ENCODE data around the gene NKX1-1. TPM values are rescaled to one million over a fixed set of nuclear protein-coding genes. Genes with fewer than 3 reads are reported as not detected.

Gene NKX1-1
- total RNA-seq, 1 experiment from 2014 or later = not detected

- Histone ChIP-seq H4K20me1 (ENCODE audit: insufficient read depth, low read depth, low read length) (no peaks in the 10 kb centered on the region), H2AFZ (ENCODE audit: low read length) (no peak overlapping the region), H3K79me2 (ENCODE audit: low read length) (no peaks in the 10 kb centered on the region), H3K27ac (ENCODE audit: low read length) (no peak overlapping the region), H3K36me3 (ENCODE audit: insufficient read depth, low read length) (peaks cover 34% of the 10 kb centered on the region), H3K27me3 (ENCODE audit: low read length) (no peaks in the 10 kb centered on the region), H3K4me3 (ENCODE audit: low read length) (no peak overlapping the region), H3K9me2 (replicated peaks; ENCODE audit: insufficient read depth, low read length) (no peaks in the 10 kb centered on the region), H3K4me1 (ENCODE audit: low read length) (no peaks in the 10 kb centered on the region), H3K4me2 (ENCODE audit: low read depth, low read length, poor library complexity, severe bottlenecking) (no peak overlapping the region), H3K9ac (ENCODE audit: low read length) (no peak overlapping the region), H3K9me3 (ENCODE audit: low read length) (peaks cover 18% of the 10 kb centered on the region)
- no peak for DNase-seq
Measured at GRCh38 chr4:1385373-1386340, 20.6 kb downstream of the NKX1-1 start.

GRCh38 chr4:1384675-1385372 lies 21.4 kb downstream of the NKX1-1 start:
- no peak overlapping the region for H3K4me3 ChIP-seq (ENCODE audit: low read length)
- peaks cover 29% of the 10 kb centered on the region for H3K36me3 ChIP-seq (ENCODE audit: insufficient read depth, low read length)
- H3K79me2 ChIP-seq (ENCODE audit: low read length) = no peaks in the 10 kb centered on the region
- H3K9ac ChIP-seq (ENCODE audit: low read length) = no peak overlapping the region
- H3K4me1 ChIP-seq (ENCODE audit: low read length) = no peaks in the 10 kb centered on the region
- H3K27ac ChIP-seq (ENCODE audit: low read length) = no peak overlapping the region
- H4K20me1 ChIP-seq (ENCODE audit: insufficient read depth, low read depth, low read length) = no peaks in the 10 kb centered on the region
- no peak overlapping the region for H2AFZ ChIP-seq (ENCODE audit: low read length)
- H3K9me3 ChIP-seq (ENCODE audit: low read length) = peaks cover 11% of the 10 kb centered on the region; the same call in 1 of the 2 replicates
- DNase-seq = no peak
- no peaks in the 10 kb centered on the region for H3K27me3 ChIP-seq (ENCODE audit: low read length)
- H3K4me2 ChIP-seq (ENCODE audit: low read depth, low read length, poor library complexity, severe bottlenecking) = no peak overlapping the region
- no peaks in the 10 kb centered on the region for H3K9me2 ChIP-seq (replicated peaks; ENCODE audit: insufficient read depth, low read length)

GRCh38 chr4:1383728-1384591 lies 22.3 kb downstream of the NKX1-1 start:
- no peaks in the 10 kb centered on the region for H3K4me1 ChIP-seq (ENCODE audit: low read length)
- no peak overlapping the region for H3K4me2 ChIP-seq (ENCODE audit: low read depth, low read length, poor library complexity, severe bottlenecking)
- no peaks in the 10 kb centered on the region for H3K27me3 ChIP-seq (ENCODE audit: low read length)
- H4K20me1 ChIP-seq (ENCODE audit: insufficient read depth, low read depth, low read length) = no peaks in the 10 kb centered on the region
- H3K9me3 ChIP-seq (ENCODE audit: low read length) = peaks cover 11% of the 10 kb centered on the region; the same call in 1 of the 2 replicates
- H2AFZ ChIP-seq (ENCODE audit: low read length) = no peak overlapping the region
- no peak overlapping the region for H3K27ac ChIP-seq (ENCODE audit: low read length)
- H3K79me2 ChIP-seq (ENCODE audit: low read length) = no peaks in the 10 kb centered on the region
- H3K9me2 ChIP-seq (replicated peaks; ENCODE audit: insufficient read depth, low read length) = no peaks in the 10 kb centered on the region
- H3K36me3 ChIP-seq (ENCODE audit: insufficient read depth, low read length) = peaks cover 22% of the 10 kb centered on the region
- no peak overlapping the region for H3K9ac ChIP-seq (ENCODE audit: low read length)
- H3K4me3 ChIP-seq (ENCODE audit: low read length) = no peak overlapping the region
- DNase-seq = no peak

GRCh38 chr4:1382776-1383727 lies 23.2 kb downstream of the NKX1-1 start:
- no peak for DNase-seq
- no peaks in the 10 kb centered on the region for H3K9me2 ChIP-seq (replicated peaks; ENCODE audit: insufficient read depth, low read length)

GRCh38 chr4:1381944-1382541 lies 24.2 kb downstream of the NKX1-1 start:
- no peak overlapping the region for H2AFZ ChIP-seq (ENCODE audit: low read length)
- no peak overlapping the region for H3K9ac ChIP-seq (ENCODE audit: low read length)
- peaks cover 5% of the 10 kb centered on the region; the same call in 1 of the 2 replicates for H3K36me3 ChIP-seq (ENCODE audit: insufficient read depth, low read length)
- no peak overlapping the region for H3K4me2 ChIP-seq (ENCODE audit: low read depth, low read length, poor library complexity, severe bottlenecking)
- DNase-seq = no peak
- no peaks in the 10 kb centered on the region for H3K79me2 ChIP-seq (ENCODE audit: low read length)
- no peaks in the 10 kb centered on the region for H3K4me1 ChIP-seq (ENCODE audit: low read length)
- H3K9me3 ChIP-seq (ENCODE audit: low read length) = no peaks in the 10 kb centered on the region
- H3K27ac ChIP-seq (ENCODE audit: low read length) = no peak overlapping the region
- H4K20me1 ChIP-seq (ENCODE audit: insufficient read depth, low read depth, low read length) = no peaks in the 10 kb centered on the region
- no peak overlapping the region for H3K4me3 ChIP-seq (ENCODE audit: low read length)
- H3K27me3 ChIP-seq (ENCODE audit: low read length) = no peaks in the 10 kb centered on the region
- H3K9me2 ChIP-seq (replicated peaks; ENCODE audit: insufficient read depth, low read length) = no peaks in the 10 kb centered on the region

More at GRCh38 chr4:1382776-1383727, 23.2 kb downstream of the NKX1-1 start:
- Histone ChIP-seq H3K36me3 (ENCODE audit: insufficient read depth, low read length) (peaks cover 13% of the 10 kb centered on the region; the same call in 1 of the 2 replicates), H3K4me2 (ENCODE audit: low read depth, low read length, poor library complexity, severe bottlenecking) (no peak overlapping the region), H3K9ac (ENCODE audit: low read length) (no peak overlapping the region), H3K4me1 (ENCODE audit: low read length) (no peaks in the 10 kb centered on the region), H3K9me3 (ENCODE audit: low read length) (0 out of 2 replicates have a peak, but pooled peaks cover 4% of the 10 kb centered on the region), H4K20me1 (ENCODE audit: insufficient read depth, low read depth, low read length) (no peaks in the 10 kb centered on the region), H3K79me2 (ENCODE audit: low read length) (no peaks in the 10 kb centered on the region), H3K4me3 (ENCODE audit: low read length) (no peak overlapping the region), H2AFZ (ENCODE audit: low read length) (no peak overlapping the region), H3K27me3 (ENCODE audit: low read length) (no peaks in the 10 kb centered on the region), H3K27ac (ENCODE audit: low read length) (no peak overlapping the region)

- no peaks in the 10 kb centered on the region for H3K9me2 ChIP-seq (replicated peaks; ENCODE audit: insufficient read depth, low read length)
- H2AFZ ChIP-seq (ENCODE audit: low read length) = no peak overlapping the region
- no peaks in the 10 kb centered on the region for H4K20me1 ChIP-seq (ENCODE audit: insufficient read depth, low read depth, low read length)
- no peak overlapping the region for H3K9ac ChIP-seq (ENCODE audit: low read length)
- no peaks in the 10 kb centered on the region for H3K4me1 ChIP-seq (ENCODE audit: low read length)
- no peak overlapping the region for H3K4me2 ChIP-seq (ENCODE audit: low read depth, low read length, poor library complexity, severe bottlenecking)
- no peak overlapping the region for H3K4me3 ChIP-seq (ENCODE audit: low read length)
- no peaks in the 10 kb centered on the region for H3K27me3 ChIP-seq (ENCODE audit: low read length)
- no peak for DNase-seq
- H3K27ac ChIP-seq (ENCODE audit: low read length) = no peak overlapping the region
- no peaks in the 10 kb centered on the region for H3K79me2 ChIP-seq (ENCODE audit: low read length)
- H3K9me3 ChIP-seq (ENCODE audit: low read length) = no peaks in the 10 kb centered on the region
- H3K36me3 ChIP-seq (ENCODE audit: insufficient read depth, low read length) = no peaks in the 10 kb centered on the region
Measured at GRCh38 chr4:1381181-1381621, 25.0 kb downstream of the NKX1-1 start.
